ENCODE results near the gene MAPK6.
A peak's percentile ranks its signal among the peaks of the same experiment; 100 is the strongest.

The MAPK6 gene

GRCh38 chr15:52099651-52100272 is 80.7 kb downstream of the MAPK6 start:
- no peak for DNase-seq (ENCODE audit: low read depth)
- no peak overlapping the region; the same call in 1 of the 2 replicates for H3K4me3 ChIP-seq (ENCODE audit: low read depth, low read length)

GRCh38 chr15:52100807-52101442 is 81.9 kb downstream of the MAPK6 start:
- no peak for TF ChIP-seq CTCF (IDR thresholded peaks at IDR 0.05; ENCODE audit: insufficient read depth, low read depth, low read length, missing control alignments)
- peak; percentile 88 for DNase-seq (ENCODE audit: low read depth)
- H3K4me3 ChIP-seq (ENCODE audit: low read depth, low read length) = no peak overlapping the region

More at GRCh38 chr15:52099651-52100272, 80.7 kb downstream of the MAPK6 start:
- TF ChIP-seq CTCF (IDR thresholded peaks at IDR 0.05; ENCODE audit: insufficient read depth, low read depth, low read length, missing control alignments) = no peak

- peak overlapping the region; percentile 17 for H3K4me3 ChIP-seq (ENCODE audit: low read depth, low read length)
- TF ChIP-seq CTCF (IDR thresholded peaks at IDR 0.05; ENCODE audit: insufficient read depth, low read depth, low read length, missing control alignments) = no peak
- DNase-seq (ENCODE audit: low read depth) = peak; percentile 89
Measured at GRCh38 chr15:52101542-52102323, 82.7 kb downstream of the MAPK6 start.

- H3K4me3 ChIP-seq (ENCODE audit: low read depth, low read length) = peak overlapping the region; percentile 17
- DNase-seq (ENCODE audit: low read depth) = peak; percentile 57
- no peak for TF ChIP-seq CTCF (IDR thresholded peaks at IDR 0.05; ENCODE audit: insufficient read depth, low read depth, low read length, missing control alignments)
Measured at GRCh38 chr15:52102463-52102862, 83.4 kb downstream of the MAPK6 start.

- peak overlapping the region; percentile 43 for H3K4me3 ChIP-seq (ENCODE audit: low read depth, low read length)
- DNase-seq (ENCODE audit: low read depth) = peak; percentile 95
- no peak for TF ChIP-seq CTCF (IDR thresholded peaks at IDR 0.05; ENCODE audit: insufficient read depth, low read depth, low read length, missing control alignments)
Measured at GRCh38 chr15:52103217-52104207, 84.5 kb downstream of the MAPK6 start.

- peak; percentile 87 for DNase-seq (ENCODE audit: low read depth)
- H3K4me3 ChIP-seq (ENCODE audit: low read depth, low read length) = peak overlapping the region; percentile 43
- peak; percentile 2 for TF ChIP-seq CTCF (IDR thresholded peaks at IDR 0.05; ENCODE audit: insufficient read depth, low read depth, low read length, missing control alignments)
Measured at GRCh38 chr15:52104532-52105004, 85.5 kb downstream of the MAPK6 start.
